Type B pancreatic cell (in vitro differentiated cells): Measurements from ENCODE around the gene C1QTNF7. TPM values are rescaled to one million over a fixed set of nuclear protein-coding genes. Genes with fewer than 3 reads are reported as not detected.

ENCODE experiments used
- DNase-seq: peaks from one replicate; pipeline ENCODE4 v3.0.0; 2021; ENCODE audit warnings: mixed read lengths; ENCODE audit not compliant: unreplicated experiment; ENCODE audit errors: extremely low spot score
- H3K27ac Mint-ChIP-seq: 2 replicates; pipeline ENCODE4 v1.8.0; 2021; ENCODE audit warnings: mild to moderate bottlenecking, mixed read lengths
- H3K27me3 Mint-ChIP-seq: 2 replicates; pipeline ENCODE4 v1.8.0; 2021; ENCODE audit warnings: mixed read lengths
- H3K36me3 Mint-ChIP-seq: 2 replicates; pipeline ENCODE4 v1.8.0; 2021; ENCODE audit warnings: mixed read lengths
- H3K4me1 Mint-ChIP-seq: one replicate; pipeline ENCODE4 v1.8.0; 2021; ENCODE audit warnings: mixed read lengths; ENCODE audit not compliant: unreplicated experiment
- H3K4me3 Mint-ChIP-seq: 2 replicates; pipeline ENCODE4 v1.8.0; 2021; ENCODE audit warnings: mild to moderate bottlenecking, mixed read lengths
- H3K9me3 Mint-ChIP-seq: 2 replicates; pipeline ENCODE4 v1.8.0; 2021; ENCODE audit warnings: mixed read lengths
- CTCF ChIP-seq: fragments of 200-600 bp; sonication (generic); conservative IDR thresholded peaks from 2 replicates; pipeline ENCODE4 v1.5.0; 2021; ENCODE audit warnings: antibody characterized with exemption, mild to moderate bottlenecking
- total RNA-seq: library from RNA; stranded (reverse); gene quantifications from 2 replicates; pipeline ENCODE4 v1.2.1, GENCODE V29; 2021; ENCODE audit warnings: low replicate concordance

Gene C1QTNF7
- total RNA-seq, 1 donor from 2014 or later, result 1.8 TPM

GRCh38 chr4:15481961-15482745, 54.3 kb downstream of the C1QTNF7 start:
- Mint-ChIP-seq H3K4me3 (no peak overlapping the region), H3K27ac (no peak overlapping the region), H3K4me1 (peaks cover 6% of the 10 kb centered on the region), H3K9me3 (peaks cover 15% of the 10 kb centered on the region), H3K36me3 (peaks cover 57% of the 10 kb centered on the region), H3K27me3 (no peaks in the 10 kb centered on the region)
- no peak for DNase-seq
- no peak for TF ChIP-seq CTCF

- DNase-seq, result no peak
- peaks cover 15% of the 10 kb centered on the region for H3K9me3 Mint-ChIP-seq
- no peak for TF ChIP-seq CTCF
- H3K4me3 Mint-ChIP-seq, result no peak overlapping the region
- no peak overlapping the region for H3K27ac Mint-ChIP-seq
- peaks cover 58% of the 10 kb centered on the region for H3K36me3 Mint-ChIP-seq
- H3K4me1 Mint-ChIP-seq, result peaks cover 6% of the 10 kb centered on the region
- no peaks in the 10 kb centered on the region for H3K27me3 Mint-ChIP-seq
Measured at GRCh38 chr4:15482842-15483241, 55.0 kb downstream of the C1QTNF7 start.

GRCh38 chr4:15488136-15488535, 60.3 kb downstream of the C1QTNF7 start:
- no peak overlapping the region for H3K27ac Mint-ChIP-seq
- H3K9me3 Mint-ChIP-seq, result peaks cover 30% of the 10 kb centered on the region
- H3K4me1 Mint-ChIP-seq, result peaks cover 5% of the 10 kb centered on the region
- TF ChIP-seq CTCF, result no peak
- H3K27me3 Mint-ChIP-seq, result no peaks in the 10 kb centered on the region
- no peak overlapping the region for H3K4me3 Mint-ChIP-seq
- no peak for DNase-seq
- H3K36me3 Mint-ChIP-seq, result peaks cover 75% of the 10 kb centered on the region

GRCh38 chr4:15488658-15489470, 61.0 kb downstream of the C1QTNF7 start:
- Mint-ChIP-seq H3K27ac (no peak overlapping the region), H3K36me3 (peaks cover 73% of the 10 kb centered on the region), H3K27me3 (no peaks in the 10 kb centered on the region), H3K4me1 (peaks cover 5% of the 10 kb centered on the region), H3K9me3 (peaks cover 28% of the 10 kb centered on the region), H3K4me3 (no peak overlapping the region)
- no peak for DNase-seq
- TF ChIP-seq CTCF, result no peak

- peaks cover 21% of the 10 kb centered on the region for H3K9me3 Mint-ChIP-seq
- peaks cover 66% of the 10 kb centered on the region for H3K36me3 Mint-ChIP-seq
- peaks cover 5% of the 10 kb centered on the region for H3K4me1 Mint-ChIP-seq
- DNase-seq, result no peak
- H3K27ac Mint-ChIP-seq, result no peak overlapping the region
- no peaks in the 10 kb centered on the region for H3K27me3 Mint-ChIP-seq
- H3K4me3 Mint-ChIP-seq, result no peak overlapping the region
- no peak for TF ChIP-seq CTCF
Measured at GRCh38 chr4:15489551-15489950, 61.7 kb downstream of the C1QTNF7 start.
